HepG2 (cell line): ENCODE results near the gene NDUFS7. TPM values are rescaled to one million over a fixed set of nuclear protein-coding genes. Genes with fewer than 3 reads are reported as not detected.

ENCODE experiments used
- ATAC-seq: fragments of 200-7000 bp; cut with Tn5 transposase; 3 replicates; pipeline ENCODE4 v1.9.1; 2020; ENCODE audit warnings: mild to moderate bottlenecking, moderate library complexity
- BruUV-seq: library from RNA; stranded (reverse); fragments of 400-500 nt; replicated peaks from 2 replicates; lab custom pipeline; 2021; lab: Mats Ljungman, UMichigan
- CTCF ChIA-PET: fragments of 300-600 bp; formaldehyde crosslinking; extraction: SDS; loops from one replicate; lab custom pipeline; 2021; ENCODE audit warnings: low total read pairs, inconsistent platforms, low intra/inter-chr PET ratio; lab: Yijun Ruan, JAX
- POLR2A ChIA-PET: fragments of 350-600 bp; sonication (Branson Sonifier 250); formaldehyde crosslinking; loops from one replicate; lab custom pipeline; 2020; ENCODE audit warnings: antibody characterized with exemption, inconsistent platforms; lab: Yijun Ruan, JAX
- DNase-seq: peaks from one replicate; pipeline ENCODE4 v3.0.0-alpha.2; 2015; ENCODE audit warnings: low spot score
- FAIRE-seq: peaks from 3 replicates; lab custom pipeline; 2011; peaks lifted over from hg19 to GRCh38; lab: Jason Lieb, UNC
- H2AFZ ChIP-seq: one replicate; pipeline ENCODE4 v1.6.1; 2011; ENCODE audit warnings: low read length, inconsistent platforms
- H3K27ac ChIP-seq: fragments of 300-600 bp; 3 replicates; pipeline ENCODE4 v1.8.0; 2011; ENCODE audit warnings: mixed run types, mild to moderate bottlenecking, mixed read lengths, low read length, inconsistent platforms; ENCODE audit not compliant: insufficient read depth; ENCODE audit errors: extremely low read length
- H3K27me3 ChIP-seq, 2 experiments: fragments of 200-600 bp in 1 of 2; 2 replicates in 1 of 2; 3 replicates in 1 of 2; pipeline versions ENCODE4 v1.6.0 to v1.8.0; 2011; ENCODE audit warnings: low read length in 2 of 2, mild to moderate bottlenecking in 2 of 2, moderate library complexity in 2 of 2, inconsistent platforms in 1 of 2; ENCODE audit not compliant: insufficient read depth in 2 of 2, control insufficient read depth in 1 of 2
- H3K36me3 ChIP-seq, 2 experiments: fragments of 200-600 bp in 1 of 2; replicated peaks in 1 of 2; 2 replicates in 1 of 2; 3 replicates in 1 of 2; pipeline versions ENCODE4 v1.5.1 to v1.8.0; 2011; ENCODE audit warnings: low read length in 2 of 2, inconsistent platforms in 1 of 2; ENCODE audit not compliant: insufficient read depth in 2 of 2, control insufficient read depth in 1 of 2
- H3K4me1 ChIP-seq: 2 replicates; pipeline ENCODE4 v1.5.1; 2012; ENCODE audit warnings: low read length, inconsistent platforms; ENCODE audit not compliant: insufficient read depth
- H3K4me2 ChIP-seq: 2 replicates; pipeline ENCODE4 v1.6.0; 2011; ENCODE audit warnings: low read depth, low read length, inconsistent platforms
- H3K4me3 ChIP-seq, 3 experiments: fragments of 200-600 bp in 1 of 3; sonication (generic), shearing (Covaris generic) in 1 of 3; replicated peaks in 1 of 3; 2 replicates each; pipeline ENCODE4 v1.5.1; 2011 to 2016; ENCODE audit warnings: low read length in 3 of 3, inconsistent platforms in 2 of 3, low read depth in 2 of 3, mild to moderate bottlenecking in 2 of 3, control low read depth in 1 of 3, mixed read lengths in 1 of 3; ENCODE audit not compliant: insufficient read depth in 1 of 3
- H3K79me2 ChIP-seq: one replicate; pipeline ENCODE4 v1.6.1; 2011; ENCODE audit warnings: low read length, inconsistent platforms; ENCODE audit not compliant: insufficient read depth
- H3K9ac ChIP-seq: 2 replicates; pipeline ENCODE4 v1.6.0; 2011; ENCODE audit warnings: mild to moderate bottlenecking, low read depth, low read length, inconsistent platforms; ENCODE audit not compliant: insufficient read depth
- H3K9me3 ChIP-seq: 2 replicates; pipeline ENCODE4 v1.5.1; 2012; ENCODE audit warnings: mild to moderate bottlenecking, low read length
- H4K20me1 ChIP-seq: 2 replicates; pipeline ENCODE4 v1.6.0; 2011; ENCODE audit warnings: inconsistent platforms, mild to moderate bottlenecking, low read length, moderate library complexity; ENCODE audit not compliant: insufficient read depth
- CHCHD3 ChIP-seq: sonication (generic); formaldehyde crosslinking; IDR thresholded peaks from 2 replicates; pipeline ENCODE4 v1.8.0; 2022; ENCODE audit warnings: mild to moderate bottlenecking, missing genetic modification reagents, moderate library complexity
- EEA1 ChIP-seq: sonication (generic); formaldehyde crosslinking; IDR thresholded peaks from 2 replicates; pipeline ENCODE4 v1.5.1; 2020; ENCODE audit warnings: mild to moderate bottlenecking, missing genetic modification reagents, borderline replicate concordance
- HNF1A ChIP-seq, 2 experiments: sonication (generic) in 1 of 2; formaldehyde crosslinking in 1 of 2; IDR thresholded peaks; 2 replicates each; pipeline versions ENCODE4 v1.4.0 to v1.6.1; 2016 to 2020; ENCODE audit warnings: borderline replicate concordance in 1 of 2, low read depth in 1 of 2, mild to moderate bottlenecking in 1 of 2, missing genetic modification reagents in 1 of 2
- HOXA3 ChIP-seq: sonication (generic); formaldehyde crosslinking; IDR thresholded peaks from 2 replicates; pipeline ENCODE4 v1.5.0; 2020; ENCODE audit warnings: missing genetic modification reagents
- MNT ChIP-seq: fragments of 450-650 bp; IDR thresholded peaks from 2 replicates; pipeline ENCODE4 v1.6.1; 2016
- PHF8 ChIP-seq: sonication (generic); formaldehyde crosslinking; IDR thresholded peaks from 2 replicates; pipeline ENCODE4 v1.5.0; 2020; ENCODE audit warnings: missing genetic modification reagents
- POLR2A ChIP-seq, 2 experiments: IDR thresholded peaks; 2 replicates each; pipeline ENCODE4 v1.6.1; 2011; ENCODE audit warnings: low read depth in 2 of 2, low read length in 2 of 2, mild to moderate bottlenecking in 1 of 2, moderate library complexity in 1 of 2; ENCODE audit not compliant: insufficient read depth in 1 of 2
- ZNF280B ChIP-seq: sonication (generic); formaldehyde crosslinking; IDR thresholded peaks from 2 replicates; pipeline ENCODE4 v1.5.0; 2020; ENCODE audit warnings: missing genetic modification reagents, mild to moderate bottlenecking, borderline replicate concordance
- ZNF652 ChIP-seq: IDR thresholded peaks from 2 replicates; pipeline ENCODE4 v1.6.1; 2016; ENCODE audit warnings: low read depth, borderline replicate concordance
- ZNF83 ChIP-seq: sonication (generic); formaldehyde crosslinking; IDR thresholded peaks from 2 replicates; pipeline ENCODE4 v1.4.0; 2020; ENCODE audit warnings: missing genetic modification reagents, mild to moderate bottlenecking, borderline replicate concordance
- WGBS: methylation state at CpG from one replicate; pipeline ENCODE4 v1.1.6; 2017; ENCODE audit warnings: low lambda C conversion rate; 5-methylcytosine and 5-hydroxymethylcytosine counted together
- in situ Hi-C: cut with HindIII; loops from 2 replicates; pipeline ENCODE4 v1.10.0; 2017; ENCODE audit warnings: low pct_unique_long_range_greater_than_20kb; ENCODE audit not compliant: extremely low pct_ligation_motif_present
- intact Hi-C: fragments of 100-400 bp; cut with micrococcal nuclease; formaldehyde crosslinking; loops from one replicate; pipeline ENCODE4 v1.10.0; 2022; ENCODE audit not compliant: unreplicated experiment
- polyA plus RNA-seq, 8 experiments: library from polyadenylated mRNA; depleted of rRNA in 3 of 8; stranded (reverse) in 7 of 8; unstranded in 1 of 8; fragments of >200 nt; fragmentation: Illumina TruSeq in 4 of 8; extraction: Trizol in 4 of 8; gene quantifications; 2 replicates each; pipeline versions ENCODE4 v1.2.1 to v1.2.3, GENCODE V29; 2011 to 2016; ENCODE audit warnings: low read depth in 4 of 8, missing spikeins in 1 of 8, mixed read lengths in 1 of 8; ENCODE audit not compliant: insufficient read depth in 1 of 8
- total RNA-seq, 5 experiments: library from RNA; depleted of rRNA; stranded (reverse); fragments of >200 nt; fragmentation: Illumina TruSeq; extraction: Trizol; gene quantifications; 2 replicates each; pipeline ENCODE4 v1.2.3, GENCODE V29; 2016; ENCODE audit warnings: low read depth in 1 of 5

The NDUFS7 gene
- total and polyA plus RNA-seq, 2 of the 13 experiments (the other 11 are each of a cell fraction or from before 2014, with no cell fraction given), result 34.3 to 66.9 TPM

- no peak for FAIRE-seq
- 0% methylated on average over 16 of the region's 72 CpGs for WGBS
- TF ChIP-seq CHCHD3 (CRISPR knock-in tag) (0 out of 2 replicates have a peak, but pooled peaks have one; percentile 64), PHF8 (CRISPR knock-in tag) (peak; percentile 55; the same call in 1 of the 2 replicates), HOXA3 (CRISPR knock-in tag) (peak; percentile 89), ZNF83 (CRISPR knock-in tag) (no peak), HNF1A (IDR thresholded peaks at IDR 0.05; ENCODE audit: low read depth) (no peak), HNF1A (CRISPR knock-in tag; IDR thresholded peaks at IDR 0.05; ENCODE audit: borderline replicate concordance) (0 out of 2 replicates have a peak, but pooled peaks have one; percentile 34), EEA1 (CRISPR knock-in tag) (0 out of 2 replicates have a peak, but pooled peaks have one; percentile 52), ZNF652 (CRISPR knock-in tag) (peak; percentile 75; the same call in 1 of the 2 replicates), ZNF280B (0 out of 2 replicates have a peak, but pooled peaks have one; percentile 9), POLR2A (IDR thresholded peaks at IDR 0.05; ENCODE audit: insufficient read depth in 1 of 2, low read depth in 2 of 2, low read length in 2 of 2) (peak; percentile 9 to 57; a peak in 2 of 4 replicates), MNT (peak; percentile 80)
Measured at GRCh38 chr19:1406774-1407527, 23.2 kb downstream of the NDUFS7 start.

More at GRCh38 chr19:1406774-1407527, 23.2 kb downstream of the NDUFS7 start:
- no peaks in the 10 kb centered on the region; a peak in 2 of 5 replicates for H3K27me3 ChIP-seq
- H3K4me1 ChIP-seq, result peaks cover 63% of the 10 kb centered on the region
- peak overlapping the region; percentile 63 for H3K27ac ChIP-seq
- ChIA-PET CTCF (interaction anchor here (0.6 kb wide), 1 partner anchor 97 kb away, joined by 3 read pairs; no protein-coding TSS in a partner anchor), POLR2A (no interaction called here)
- peaks cover 34% of the 10 kb centered on the region for H4K20me1 ChIP-seq
- TSS peak; percentile 84 for BruUV-seq
- H3K4me3 ChIP-seq, result peak overlapping the region; percentile 54 to 72 (median 72)
- peak; percentile 47 for ATAC-seq
- in situ Hi-C loops, result no loop called here
- H2AFZ ChIP-seq, result no peak overlapping the region
- DNase-seq, result peak; percentile 93
- H3K36me3 ChIP-seq, result peaks cover 1 to 16% of the 10 kb centered on the region in 2 experiments; a peak in 3 of 5 replicates
- intact Hi-C loops, result no loop called here
- H3K4me2 ChIP-seq, result peak overlapping the region; percentile 98
- H3K79me2 ChIP-seq, result peaks cover 42% of the 10 kb centered on the region
- H3K9ac ChIP-seq, result peak overlapping the region; percentile 66
- H3K9me3 ChIP-seq, result no peaks in the 10 kb centered on the region
